OCI-LY7 (cell line): Measurements from ENCODE around the gene MRAS.
A peak's percentile ranks its signal among the peaks of the same experiment; 100 is the strongest.

Experiments
- CTCF ChIP-seq: fragments of 200-600 bp; sonication (generic); conservative IDR thresholded peaks from 2 replicates; pipeline ENCODE4 v1.5.1; 2014; ENCODE audit warnings: mild to moderate bottlenecking, antibody characterized with exemption, low read length, moderate library complexity, mixed read lengths
- EZH2phosphoT487 ChIP-seq: fragments of 200-600 bp; sonication (generic); IDR thresholded peaks from 2 replicates; pipeline ENCODE4 v1.6.1; 2018; ENCODE audit warnings: low read depth, borderline replicate concordance, mild to moderate bottlenecking, mixed run types, antibody characterized with exemption, low read length, moderate library complexity, mixed read lengths

- TF ChIP-seq CTCF: peak; percentile 92
- TF ChIP-seq EZH2phosphoT487: no peak
These were observed 69.2 kb downstream of the MRAS start for GRCh38 chr3:138417559-138417982.
